ENCODE data around the gene PP2D1. TPM values are rescaled to one million over a fixed set of nuclear protein-coding genes. Genes with fewer than 3 reads are reported as not detected.
"Not testable (repeated sequence)": the region's sequence is repeated elsewhere in the genome, so short reads cannot be mapped to it uniquely, and the experiment has no call there.

The PP2D1 gene
- total RNA-seq, 1 donor from 2014 or later: not detected

DNA sequence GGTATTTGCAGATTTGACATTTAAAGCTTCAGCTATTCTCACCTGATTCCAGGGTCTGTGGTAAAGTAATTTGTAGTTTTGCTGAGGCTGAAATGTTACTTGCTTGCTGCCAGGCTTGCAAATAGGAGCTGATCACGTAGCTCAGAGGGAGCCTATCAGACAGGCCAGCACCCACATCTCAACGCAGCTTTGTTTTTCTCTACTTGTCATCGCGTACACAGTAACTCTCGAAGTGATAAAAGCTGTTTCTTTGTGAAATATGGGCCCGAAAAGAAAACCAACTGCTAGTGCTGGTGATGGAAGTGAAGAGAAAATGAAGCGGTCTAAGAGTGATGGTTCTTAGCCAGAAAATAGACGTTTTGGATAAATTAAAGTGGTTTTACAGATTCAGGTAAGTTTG, 41.7 kb downstream of the PP2D1 start:
- TF ChIP-seq, protein P1, sequence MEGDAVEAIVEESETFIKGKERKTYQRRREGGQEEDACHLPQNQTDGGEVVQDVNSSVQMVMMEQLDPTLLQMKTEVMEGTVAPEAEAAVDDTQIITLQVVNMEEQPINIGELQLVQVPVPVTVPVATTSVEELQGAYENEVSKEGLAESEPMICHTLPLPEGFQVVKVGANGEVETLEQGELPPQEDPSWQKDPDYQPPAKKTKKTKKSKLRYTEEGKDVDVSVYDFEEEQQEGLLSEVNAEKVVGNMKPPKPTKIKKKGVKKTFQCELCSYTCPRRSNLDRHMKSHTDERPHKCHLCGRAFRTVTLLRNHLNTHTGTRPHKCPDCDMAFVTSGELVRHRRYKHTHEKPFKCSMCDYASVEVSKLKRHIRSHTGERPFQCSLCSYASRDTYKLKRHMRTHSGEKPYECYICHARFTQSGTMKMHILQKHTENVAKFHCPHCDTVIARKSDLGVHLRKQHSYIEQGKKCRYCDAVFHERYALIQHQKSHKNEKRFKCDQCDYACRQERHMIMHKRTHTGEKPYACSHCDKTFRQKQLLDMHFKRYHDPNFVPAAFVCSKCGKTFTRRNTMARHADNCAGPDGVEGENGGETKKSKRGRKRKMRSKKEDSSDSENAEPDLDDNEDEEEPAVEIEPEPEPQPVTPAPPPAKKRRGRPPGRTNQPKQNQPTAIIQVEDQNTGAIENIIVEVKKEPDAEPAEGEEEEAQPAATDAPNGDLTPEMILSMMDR (IDR thresholded peaks at IDR 0.05; ENCODE audit: insufficient read depth, low read length, poor library complexity, severe bottlenecking): no peak
- no peak for DNase-seq (ENCODE audit: low read depth)
- no peaks in the 10 kb centered on the region for H3K27me3 ChIP-seq (ENCODE audit: control insufficient read depth, insufficient read depth, low read length)
- no peaks in the 10 kb centered on the region for H3K36me3 ChIP-seq (ENCODE audit: control insufficient read depth, insufficient read depth, low read length)
- H3K4me3 ChIP-seq (ENCODE audit: low read depth, low read length): no peak overlapping the region

- H3K36me3 ChIP-seq (ENCODE audit: control insufficient read depth, insufficient read depth, low read length): no peaks in the 10 kb centered on the region
- no peak for DNase-seq (ENCODE audit: low read depth)
- TF ChIP-seq, protein P1 (IDR thresholded peaks at IDR 0.05; ENCODE audit: insufficient read depth, low read length, poor library complexity, severe bottlenecking): no peak
- H3K4me3 ChIP-seq (ENCODE audit: low read depth, low read length): no peak overlapping the region
- H3K27me3 ChIP-seq (ENCODE audit: control insufficient read depth, insufficient read depth, low read length): no peaks in the 10 kb centered on the region
These were observed 44.3 kb downstream of the PP2D1 start for GRCh38 chr3:19967812-19968211.

GRCh38 chr3:19967208-19967607, 44.9 kb downstream of the PP2D1 start:
- Histone ChIP-seq H3K4me3 (ENCODE audit: low read depth, low read length) (no peak overlapping the region), H3K36me3 (ENCODE audit: control insufficient read depth, insufficient read depth, low read length) (no peaks in the 10 kb centered on the region), H3K27me3 (ENCODE audit: control insufficient read depth, insufficient read depth, low read length) (no peaks in the 10 kb centered on the region)
- no peak for DNase-seq (ENCODE audit: low read depth)
- TF ChIP-seq, protein P1 (IDR thresholded peaks at IDR 0.05; ENCODE audit: insufficient read depth, low read length, poor library complexity, severe bottlenecking): no peak

DNA sequence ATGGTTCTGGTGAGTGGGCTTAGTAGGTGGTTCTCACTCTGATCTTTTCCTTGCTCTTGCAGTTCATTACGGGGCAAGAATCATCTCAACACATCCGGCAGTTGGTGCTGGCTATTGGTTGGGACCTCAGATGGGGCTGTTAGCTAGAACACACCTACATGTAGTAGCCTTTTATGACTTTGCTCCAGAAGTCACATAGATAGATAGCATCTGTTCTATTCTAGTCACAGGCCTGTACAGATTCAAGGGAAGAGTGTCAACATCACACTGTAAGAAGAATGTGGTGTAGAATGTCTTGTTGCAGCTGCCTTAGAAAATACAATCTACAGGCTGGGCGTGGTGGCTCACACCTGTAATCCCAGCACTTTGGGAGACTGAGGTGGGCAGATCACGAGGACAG, 50.1 kb downstream of the PP2D1 start:
- H3K4me3 ChIP-seq (ENCODE audit: low read depth, low read length): no peak overlapping the region
- TF ChIP-seq, protein P1 (IDR thresholded peaks at IDR 0.05; ENCODE audit: insufficient read depth, low read length, poor library complexity, severe bottlenecking): no peak
- no peaks in the 10 kb centered on the region for H3K27me3 ChIP-seq (ENCODE audit: control insufficient read depth, insufficient read depth, low read length)
- no peaks in the 10 kb centered on the region for H3K36me3 ChIP-seq (ENCODE audit: control insufficient read depth, insufficient read depth, low read length)
- DNase-seq (ENCODE audit: low read depth): no peak

DNA sequence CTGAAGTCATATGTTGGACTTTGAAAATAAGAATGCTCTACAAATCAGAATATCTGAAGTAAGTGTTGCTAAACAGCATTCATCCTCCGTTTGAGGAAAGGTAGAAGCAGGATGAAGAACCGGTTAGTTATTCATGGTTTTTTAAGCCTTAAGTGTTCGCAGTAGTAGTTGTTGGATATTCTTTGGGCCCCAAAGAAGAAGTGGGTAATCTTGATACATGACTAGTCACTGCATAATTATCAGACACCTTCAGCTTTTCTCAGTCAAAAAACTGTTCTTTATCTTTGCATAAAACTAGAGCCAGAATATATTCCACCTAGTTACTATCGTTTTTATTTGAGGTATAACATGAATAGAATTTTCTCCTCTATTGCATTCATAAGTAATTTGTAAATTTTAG, 51.4 kb downstream of the PP2D1 start:
- H3K27me3 ChIP-seq (ENCODE audit: control insufficient read depth, insufficient read depth, low read length): no peaks in the 10 kb centered on the region
- DNase-seq (ENCODE audit: low read depth): no peak
- H3K36me3 ChIP-seq (ENCODE audit: control insufficient read depth, insufficient read depth, low read length): no peaks in the 10 kb centered on the region
- no peak overlapping the region for H3K4me3 ChIP-seq (ENCODE audit: low read depth, low read length)
- TF ChIP-seq, protein P1 (IDR thresholded peaks at IDR 0.05; ENCODE audit: insufficient read depth, low read length, poor library complexity, severe bottlenecking): no peak

DNA sequence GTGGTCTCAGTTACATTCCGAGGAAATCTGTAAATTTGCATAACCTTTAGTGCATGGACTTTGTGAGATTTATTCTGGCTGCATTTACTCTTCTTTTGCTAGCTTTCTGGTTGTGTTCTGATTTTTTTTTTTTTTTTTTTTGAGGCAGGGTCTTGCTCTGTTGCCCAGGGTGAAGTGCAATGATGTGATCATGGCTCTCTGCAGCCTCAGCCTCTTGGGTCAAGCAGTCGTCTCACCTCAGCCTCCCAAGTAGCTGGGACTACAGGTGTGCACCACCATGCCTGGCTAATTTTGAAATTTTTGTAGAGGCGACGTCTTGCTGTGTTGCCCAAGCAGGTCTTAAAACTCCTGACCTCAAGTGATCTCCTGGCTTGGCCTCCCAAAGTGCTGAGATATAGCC, 52.6 kb downstream of the PP2D1 start:
- TF ChIP-seq, protein P1 (IDR thresholded peaks at IDR 0.05; ENCODE audit: insufficient read depth, low read length, poor library complexity, severe bottlenecking): no peak
- H3K4me3 ChIP-seq (ENCODE audit: low read depth, low read length): no peak overlapping the region

GRCh38 chr3:19957354-19957753, 54.7 kb downstream of the PP2D1 start:
- not testable (repeated sequence) for H3K36me3 ChIP-seq (ENCODE audit: control insufficient read depth, insufficient read depth, low read length); H3K27me3 ChIP-seq (ENCODE audit: control insufficient read depth, insufficient read depth, low read length); DNase-seq (ENCODE audit: low read depth); H3K4me3 ChIP-seq (ENCODE audit: low read depth, low read length)

More for the DNA sequence above, 52.6 kb downstream of the PP2D1 start:
- Histone ChIP-seq H3K36me3 (ENCODE audit: control insufficient read depth, insufficient read depth, low read length) (no peaks in the 10 kb centered on the region), H3K27me3 (ENCODE audit: control insufficient read depth, insufficient read depth, low read length) (no peaks in the 10 kb centered on the region)
- DNase-seq (ENCODE audit: low read depth): no peak
